GM12878 (cell line): ENCODE results near the gene GTSE1. TPM values are rescaled to one million over a fixed set of nuclear protein-coding genes. Genes with fewer than 3 reads are reported as not detected.

ENCODE experiments used
- E2F4 ChIP-seq: IDR thresholded peaks from 2 replicates; pipeline ENCODE4 v1.6.1; 2012; ENCODE audit warnings: low read depth, low read length, improper control_type of control experiment
- GABPA ChIP-seq: IDR thresholded peaks from 2 replicates; pipeline ENCODE4 v1.6.1; 2014; ENCODE audit warnings: antibody characterized with exemption, low read depth, mild to moderate bottlenecking, inconsistent platforms
- LARP7 ChIP-seq: fragments of 450-650 bp; IDR thresholded peaks from 2 replicates; pipeline ENCODE4 v1.6.1; 2017; ENCODE audit warnings: mild to moderate bottlenecking
- NFYB ChIP-seq: IDR thresholded peaks from 2 replicates; pipeline ENCODE4 v1.6.1; 2011; ENCODE audit warnings: low read depth, mild to moderate bottlenecking, low read length, improper control_type of control experiment, moderate library complexity; ENCODE audit not compliant: insufficient read depth
- NR2C1 ChIP-seq: fragments of 450-650 bp; IDR thresholded peaks from 2 replicates; pipeline ENCODE4 v1.6.1; 2017; ENCODE audit warnings: antibody characterized with exemption, mild to moderate bottlenecking, moderate library complexity
- PRDM15 ChIP-seq: fragments of 450-650 bp; formaldehyde crosslinking; IDR thresholded peaks from 2 replicates; pipeline ENCODE4 v1.4.0; 2020; ENCODE audit warnings: mild to moderate bottlenecking, moderate library complexity
- SP1 ChIP-seq: IDR thresholded peaks from one replicate; pipeline ENCODE4 v1.6.1; 2011; ENCODE audit warnings: low read depth, low read length
- TBL1XR1 ChIP-seq: IDR thresholded peaks from 2 replicates; pipeline ENCODE4 v1.6.1; 2012; ENCODE audit warnings: low read depth, low read length, improper control_type of control experiment
- ZBTB40 ChIP-seq: fragments of 450-650 bp; IDR thresholded peaks from 2 replicates; pipeline ENCODE4 v1.6.1; 2016; ENCODE audit warnings: mild to moderate bottlenecking, moderate library complexity, borderline replicate concordance
- polyA plus RNA-seq, 11 experiments: library from polyadenylated mRNA; depleted of rRNA in 4 of 11; unstranded in 6 of 11; stranded (reverse) in 5 of 11; fragments of >200 nt; fragmentation: Nextera tagmentation in 4 of 11; fragmentation: Illumina TruSeq in 1 of 11; extraction: Ambion mirVana in 4 of 11; extraction: Trizol in 1 of 11; gene quantifications; 1 replicate in 1 of 11; 2 replicates in 10 of 11; pipeline versions ENCODE4 v1.2.1 to v1.2.3, GENCODE V29; 2011 to 2016; ENCODE audit warnings: inconsistent platforms in 2 of 11, missing spikeins in 2 of 11, low read depth in 1 of 11
- total RNA-seq, 4 experiments: library from RNA; depleted of rRNA in 3 of 4; stranded (reverse); fragments of >200 nt in 3 of 4; fragmentation: Illumina TruSeq in 1 of 4; extraction: Trizol in 1 of 4; gene quantifications; 2 replicates each; pipeline versions ENCODE4 v1.2.1 to v1.2.3, GENCODE V29; 2013 to 2021

Gene GTSE1
- total and polyA plus RNA-seq, 10 of the 15 experiments (the other 5 are each of a cell fraction or from before 2014, with no cell fraction given), result 6.6 to 46.2 (median 32.3) TPM

- TF ChIP-seq GABPA, result peak; percentile 67
- no peak for TF ChIP-seq TBL1XR1
- peak; percentile 75 for TF ChIP-seq SP1
- TF ChIP-seq PRDM15 (CRISPR knock-in tag), result no peak
- peak; percentile 99 for TF ChIP-seq E2F4
- peak; percentile 80 for TF ChIP-seq ZBTB40
- TF ChIP-seq NFYB, result peak; percentile 85
- TF ChIP-seq LARP7, result peak; percentile 68
- TF ChIP-seq NR2C1, result peak; percentile 68; the same call in 1 of the 2 replicates
These were observed at the start of gene GTSE1 (continued) for GRCh38 chr22:46296257-46297150.
